ENCODE results near the gene SGSM1.

The SGSM1 gene

DNA sequence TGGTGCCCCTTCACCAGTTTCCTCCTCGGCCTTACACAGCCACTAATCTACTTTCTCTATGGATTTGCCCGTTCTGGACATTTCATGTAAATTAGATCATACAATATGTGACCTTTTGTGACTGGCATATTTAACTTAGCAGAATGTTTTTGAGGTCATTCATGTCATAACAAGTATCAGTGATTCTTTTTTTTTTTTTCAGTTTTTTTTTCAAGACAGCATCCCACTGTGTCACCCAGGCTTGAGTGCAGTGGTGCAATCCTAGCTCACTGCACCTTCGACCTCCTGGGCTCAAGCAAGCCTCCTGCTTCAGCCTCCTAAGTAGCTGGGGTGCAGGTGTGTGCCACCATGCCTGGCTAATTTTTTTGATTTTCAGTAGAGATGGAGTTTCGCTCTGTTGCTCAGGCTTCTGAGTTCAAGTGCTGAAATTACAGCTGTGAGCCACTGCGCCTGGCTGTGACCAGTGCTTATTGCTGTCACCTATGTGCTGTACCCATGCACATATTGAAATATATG, 169.2 kb downstream of the SGSM1 start:
- in situ Hi-C loops (cut with HindIII; ENCODE audit: low sequenced_read_pairs), result no loop called here

DNA sequence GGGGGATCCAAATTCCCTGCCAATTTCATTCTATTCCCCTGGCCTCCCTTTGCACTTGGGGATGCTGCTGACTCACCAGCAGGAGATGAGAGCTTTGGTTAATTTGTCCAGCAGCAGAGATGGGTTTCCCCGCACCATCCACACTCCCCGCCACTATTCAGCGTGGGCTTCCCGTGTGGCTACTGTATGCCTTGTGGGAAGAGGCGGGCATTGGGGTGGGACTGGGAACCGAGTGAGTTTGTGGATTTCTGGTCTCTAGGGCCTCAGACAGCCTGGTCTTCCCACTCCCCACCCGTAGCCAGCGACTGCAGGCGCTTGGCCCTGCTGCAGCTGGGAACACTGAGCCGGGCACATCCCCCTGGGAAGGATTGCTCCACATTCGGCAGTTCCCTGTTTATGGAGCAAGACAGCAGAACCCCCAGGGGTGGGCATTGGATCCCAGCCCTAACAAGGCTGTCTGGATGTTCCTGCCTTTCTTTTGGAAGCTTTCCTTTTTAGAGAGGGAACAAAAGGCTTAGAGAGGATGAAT, 169.9 kb downstream of the SGSM1 start:
- in situ Hi-C loops (cut with HindIII; ENCODE audit: low sequenced_read_pairs), result no loop called here

DNA sequence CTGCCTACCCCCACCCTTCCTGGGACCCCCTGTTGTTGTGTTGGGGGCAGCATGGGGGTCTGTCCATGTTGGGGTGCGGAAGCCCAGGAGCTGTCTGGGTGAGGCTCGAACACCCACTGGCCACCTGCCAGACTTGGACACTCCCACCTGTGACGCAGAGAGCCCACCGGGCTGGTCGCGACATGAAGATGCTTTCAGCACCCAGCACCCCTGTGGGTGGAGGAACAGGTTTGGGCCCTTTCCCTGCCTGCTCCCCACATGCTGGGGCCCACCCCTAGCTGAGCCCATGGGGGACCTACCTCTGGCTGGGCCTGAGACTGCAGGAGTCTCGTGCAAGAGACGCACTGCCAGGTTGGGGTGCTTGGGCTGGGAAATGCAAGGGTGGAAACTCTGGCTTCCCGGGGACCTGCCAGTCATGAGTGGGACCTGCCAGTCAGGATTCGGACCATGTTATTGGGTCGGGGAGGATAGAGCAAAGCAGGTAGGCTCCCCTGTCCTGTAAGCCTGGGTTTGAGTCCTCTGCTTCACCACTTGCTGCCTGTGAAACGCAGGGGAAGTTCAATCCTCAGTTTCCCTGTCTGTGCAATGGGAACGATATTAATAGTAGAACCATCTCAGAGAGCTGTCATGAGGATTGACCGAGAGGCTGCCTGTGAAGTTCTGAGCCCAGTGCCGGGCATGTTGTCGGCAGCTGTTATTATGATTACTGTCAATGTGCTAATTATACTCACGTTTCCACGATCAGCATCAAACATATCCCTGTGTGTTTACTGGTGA, 170.6 kb downstream of the SGSM1 start:
- in situ Hi-C loops (cut with HindIII; ENCODE audit: low sequenced_read_pairs), result no loop called here

Measured in endothelial cell of hepatic sinusoid (primary cell).